IMR-90 (cell line): Measurements from ENCODE around the gene FNDC10. TPM values are rescaled to one million over a fixed set of nuclear protein-coding genes. Genes with fewer than 3 reads are reported as not detected.
"Not testable (repeated sequence)": the region's sequence is repeated elsewhere in the genome, so short reads cannot be mapped to it uniquely, and the experiment has no call there.

Experiments used
- ATAC-seq: fragments of 200-7000 bp; cut with Tn5 transposase; 2 replicates; pipeline ENCODE4 v1.9.1; 2020; ENCODE audit warnings: low read depth, mild to moderate bottlenecking, moderate library complexity
- BruUV-seq: library from RNA; stranded (reverse); fragments of 400-500 nt; replicated peaks from 2 replicates; lab custom pipeline; 2021; lab: Mats Ljungman, UMichigan
- CTCF ChIA-PET: fragments of 300-600 bp; formaldehyde crosslinking; extraction: SDS; loops from one replicate; lab custom pipeline; 2021; ENCODE audit warnings: antibody characterized with exemption; lab: Yijun Ruan, JAX
- POLR2A ChIA-PET: fragments of 300-600 bp; sonication (Branson Sonifier 250); formaldehyde crosslinking; loops from one replicate; lab custom pipeline; 2022; ENCODE audit warnings: antibody characterized with exemption; ENCODE audit not compliant: unreplicated experiment; lab: Charles Lee
- DNase-seq: peaks from one replicate; pipeline ENCODE4 v3.0.0; 2013
- H2AFZ ChIP-seq: replicated peaks from 2 replicates; pipeline ENCODE3; 2013; ENCODE audit warnings: low read length, mild to moderate bottlenecking; ENCODE audit not compliant: poor library complexity
- H2AK5ac ChIP-seq: 2 replicates; pipeline ENCODE4 v1.6.1; 2013; ENCODE audit warnings: low read depth, low read length, inconsistent platforms
- H2AK9ac ChIP-seq: replicated peaks from 2 replicates; pipeline ENCODE3; 2013; ENCODE audit warnings: mild to moderate bottlenecking, low read depth, low read length, moderate library complexity; ENCODE audit not compliant: poor library complexity
- H2BK120ac ChIP-seq: 2 replicates; pipeline ENCODE4 v1.6.1; 2013; ENCODE audit warnings: low read depth, low read length, inconsistent platforms
- H2BK15ac ChIP-seq: 3 replicates; pipeline ENCODE4 v1.6.1; 2013; ENCODE audit warnings: low read depth, low read length, inconsistent platforms
- H2BK20ac ChIP-seq: 2 replicates; pipeline ENCODE4 v1.6.1; 2013; ENCODE audit warnings: low read depth, mild to moderate bottlenecking, inconsistent platforms, low read length, moderate library complexity
- H2BK5ac ChIP-seq: 2 replicates; pipeline ENCODE4 v1.6.1; 2013; ENCODE audit warnings: mild to moderate bottlenecking, low read depth, low read length, inconsistent platforms; ENCODE audit not compliant: poor library complexity, severe bottlenecking
- H3K14ac ChIP-seq: replicated peaks from 2 replicates; pipeline ENCODE4 v1.6.1; 2013; ENCODE audit warnings: low read depth, low read length, inconsistent platforms
- H3K18ac ChIP-seq: 2 replicates; pipeline ENCODE4 v1.6.1; 2013; ENCODE audit warnings: low read depth, low read length, control low read depth
- H3K23ac ChIP-seq: 2 replicates; pipeline ENCODE4 v1.6.1; 2013; ENCODE audit warnings: low read depth, low read length, inconsistent platforms
- H3K27ac ChIP-seq: 2 replicates; pipeline ENCODE4 v1.5.1; 2013; ENCODE audit warnings: mild to moderate bottlenecking, control low read depth, low read length; ENCODE audit not compliant: insufficient read depth
- H3K27me3 ChIP-seq: 2 replicates; pipeline ENCODE4 v1.6.1; 2013; ENCODE audit warnings: low read length; ENCODE audit not compliant: control insufficient read depth, insufficient read depth
- H3K36me3 ChIP-seq: 2 replicates; pipeline ENCODE4 v1.6.1; 2013; ENCODE audit warnings: low read length, mixed read lengths; ENCODE audit not compliant: control insufficient read depth, insufficient read depth
- H3K4ac ChIP-seq: 2 replicates; pipeline ENCODE4 v1.6.1; 2013; ENCODE audit warnings: low read depth, low read length, inconsistent platforms
- H3K4me1 ChIP-seq: 2 replicates; pipeline ENCODE4 v1.6.1; 2013; ENCODE audit warnings: low read length, mixed read lengths; ENCODE audit not compliant: control insufficient read depth, insufficient read depth
- H3K4me2 ChIP-seq: 2 replicates; pipeline ENCODE4 v1.6.1; 2013; ENCODE audit warnings: low read depth, mild to moderate bottlenecking, control low read depth, low read length, moderate library complexity
- H3K4me3 ChIP-seq: 2 replicates; pipeline ENCODE4 v1.5.1; 2013; ENCODE audit warnings: low read depth, mild to moderate bottlenecking, control low read depth, low read length, moderate library complexity; ENCODE audit not compliant: insufficient read depth
- H3K56ac ChIP-seq: 2 replicates; pipeline ENCODE4 v1.6.1; 2013; ENCODE audit warnings: low read length, inconsistent platforms; ENCODE audit not compliant: insufficient read depth; ENCODE audit errors: extremely low read depth
- H3K79me1 ChIP-seq, 2 experiments: 2 replicates each; pipeline ENCODE4 v1.6.1; 2013; ENCODE audit warnings: low read length in 2 of 2, inconsistent platforms in 1 of 2, low read depth in 1 of 2
- H3K9ac ChIP-seq: 2 replicates; pipeline ENCODE4 v1.6.1; 2013; ENCODE audit warnings: low read depth, low read length, control low read depth
- H3K9me1 ChIP-seq: 2 replicates; pipeline ENCODE4 v1.6.1; 2013; ENCODE audit warnings: low read length, inconsistent platforms; ENCODE audit not compliant: insufficient read depth
- H3K9me3 ChIP-seq: 2 replicates; pipeline ENCODE4 v1.6.1; 2013; ENCODE audit warnings: low read length; ENCODE audit not compliant: control insufficient read depth, insufficient read depth
- H4K20me1 ChIP-seq: 2 replicates; pipeline ENCODE4 v1.6.1; 2013; ENCODE audit warnings: low read length, inconsistent platforms; ENCODE audit not compliant: insufficient read depth
- H4K5ac ChIP-seq: 2 replicates; pipeline ENCODE4 v1.6.1; 2013; ENCODE audit warnings: mild to moderate bottlenecking, low read depth, low read length, control low read depth
- H4K8ac ChIP-seq, 2 experiments: 2 replicates each; pipeline ENCODE4 v1.6.1; 2013; ENCODE audit warnings: low read depth in 2 of 2, low read length in 2 of 2, control low read depth in 1 of 2, inconsistent platforms in 1 of 2
- H4K91ac ChIP-seq: 2 replicates; pipeline ENCODE4 v1.6.1; 2013; ENCODE audit warnings: low read depth, low read length, inconsistent platforms; ENCODE audit not compliant: insufficient read depth
- WGBS, 2 experiments: methylation state at CpG; one replicate each; pipeline versions ENCODE4 v1.1.5 to v1.1.7; 2013; ENCODE audit warnings: missing lambda C conversion rate in 2 of 2; ENCODE audit not compliant: insufficient read length in 1 of 2; ENCODE audit errors: extremely low coverage in 2 of 2; 5-methylcytosine and 5-hydroxymethylcytosine counted together
- dilution Hi-C: fragments of 300-500 bp; cut with HindIII; formaldehyde crosslinking; loops from one replicate; pipeline ENCODE4 v1.14.3; 2018; ENCODE audit warnings: low sequenced_read_pairs; ENCODE audit not compliant: unreplicated experiment
- in situ Hi-C: fragments of 300-500 bp; cut with MboI; formaldehyde crosslinking; loops from 3 replicates; pipeline ENCODE4 v1.14.3; 2019; ENCODE audit warnings: low sequenced_read_pairs, inconsistent platforms, mixed read lengths
- intact Hi-C: fragments of 100-400 bp; cut with micrococcal nuclease; formaldehyde crosslinking; loops from 2 replicates; pipeline ENCODE4 v1.10.0; 2022
- polyA plus RNA-seq, 3 experiments: library from polyadenylated mRNA; depleted of rRNA; stranded (reverse); fragments of >200 nt; gene quantifications; 2 replicates each; pipeline ENCODE4 v1.2.3, GENCODE V29; 2012; ENCODE audit warnings: low replicate concordance in 1 of 3
- total RNA-seq: library from RNA; depleted of rRNA; stranded (reverse); fragments of >200 nt; gene quantifications from 2 replicates; pipeline ENCODE4 v1.2.3, GENCODE V29; 2012

The FNDC10 gene
- total and polyA plus RNA-seq, 2 of the 4 experiments (the other 2 are of a cell fraction): 0.36 to 5.8 TPM

DNA sequence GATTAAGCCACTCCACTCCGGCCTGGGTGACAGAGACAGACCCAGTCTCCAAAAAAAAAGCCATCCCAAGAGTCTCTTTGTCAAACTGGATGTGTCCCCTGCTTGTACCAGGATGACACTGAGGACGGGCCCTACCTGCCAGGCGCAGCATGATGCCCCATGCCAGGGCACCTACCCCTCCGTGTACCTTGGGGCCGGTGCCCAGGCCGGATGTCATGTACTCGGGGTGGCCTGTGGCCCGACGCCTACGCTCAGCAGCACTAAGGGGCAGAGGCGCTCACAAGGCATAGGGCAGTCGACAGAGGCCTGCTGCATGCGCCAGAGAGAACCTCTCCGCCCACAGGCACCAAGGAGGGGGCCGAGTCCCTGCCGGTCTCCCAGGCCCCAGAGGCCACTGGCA is 39.4 kb upstream of the FNDC10 start:
- H3K4me3 ChIP-seq, H2BK15ac ChIP-seq, H2BK120ac ChIP-seq, H3K4me1 ChIP-seq, H3K79me1 ChIP-seq, H2AFZ ChIP-seq, CTCF ChIA-PET, H3K4ac ChIP-seq, H2AK9ac ChIP-seq, H4K5ac ChIP-seq, intact Hi-C loops, H2BK5ac ChIP-seq, DNase-seq, dilution Hi-C loops, H2AK5ac ChIP-seq, H3K9me3 ChIP-seq, in situ Hi-C loops, H4K8ac ChIP-seq, H3K27ac ChIP-seq, H3K14ac ChIP-seq, H3K23ac ChIP-seq, H2BK20ac ChIP-seq, H3K27me3 ChIP-seq, ATAC-seq, H3K4me2 ChIP-seq, H4K91ac ChIP-seq, H3K9ac ChIP-seq, H3K9me1 ChIP-seq, H3K56ac ChIP-seq, H3K18ac ChIP-seq, H4K20me1 ChIP-seq, BruUV-seq, POLR2A ChIA-PET: not testable (repeated sequence)
- 100% methylated on average over 6 of the region's 16 CpGs; no CpG with 5 or more reads in 1 of the 2 experiments for WGBS, 2 experiments
- peaks cover 11% of the 10 kb centered on the region for H3K36me3 ChIP-seq

DNA sequence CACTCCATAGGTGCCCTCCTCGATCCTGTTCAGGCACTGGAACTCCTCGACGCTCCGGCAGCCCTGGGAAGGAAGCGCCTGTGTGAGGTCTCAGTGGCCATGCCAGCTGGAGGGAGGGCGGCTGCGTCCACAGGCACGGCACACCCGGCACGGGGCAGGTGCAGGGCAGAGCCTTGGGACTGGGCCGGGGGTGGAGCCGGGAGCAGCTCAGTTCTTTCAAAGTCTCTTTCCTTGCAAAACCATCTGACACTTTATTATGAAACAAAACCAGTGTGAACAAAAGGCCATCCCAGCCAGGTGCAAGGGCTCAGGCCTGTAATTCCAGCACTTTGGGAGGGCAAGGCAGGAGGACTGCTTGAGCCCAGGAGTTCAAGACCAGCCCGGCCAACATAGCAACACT is 38.6 kb upstream of the FNDC10 start:
- H2BK120ac ChIP-seq, H4K8ac ChIP-seq, H4K5ac ChIP-seq, H2BK15ac ChIP-seq, H2AK9ac ChIP-seq, BruUV-seq, H3K27ac ChIP-seq, H3K9ac ChIP-seq, ATAC-seq, H4K91ac ChIP-seq, H3K14ac ChIP-seq, H3K9me1 ChIP-seq, H3K23ac ChIP-seq, H2BK5ac ChIP-seq, H3K56ac ChIP-seq, H3K27me3 ChIP-seq, H2AK5ac ChIP-seq, CTCF ChIA-PET, H3K18ac ChIP-seq, H2AFZ ChIP-seq, H3K9me3 ChIP-seq, H3K4ac ChIP-seq, dilution Hi-C loops, H3K4me3 ChIP-seq, H3K4me1 ChIP-seq, intact Hi-C loops, POLR2A ChIA-PET, H3K4me2 ChIP-seq, H3K79me1 ChIP-seq, DNase-seq, in situ Hi-C loops, H4K20me1 ChIP-seq, H2BK20ac ChIP-seq: not testable (repeated sequence)
- H3K36me3 ChIP-seq: peaks cover 11% of the 10 kb centered on the region
- WGBS, 2 experiments: no CpG with 5 or more reads among the region's 13 CpGs
